Measurements from ENCODE around the gene BTG1. TPM values are rescaled to one million over a fixed set of nuclear protein-coding genes. Genes with fewer than 3 reads are reported as not detected.

BTG1 gene
- total RNA-seq, 1 experiment from 2014 or later = 26.7 TPM

GRCh38 chr12:92109613-92110012 lies 36.0 kb downstream of the BTG1 start:
- CTCF ChIA-PET = no interaction called here
- H3K27ac Mint-ChIP-seq = no peak overlapping the region
- DNase-seq (ENCODE audit: low spot score) (no peak), ATAC-seq (no peak)
- H3K4me3 Mint-ChIP-seq = no peak overlapping the region
- no peaks in the 10 kb centered on the region for H3K36me3 Mint-ChIP-seq
- H3K27me3 Mint-ChIP-seq (ENCODE audit: low read depth) = no peaks in the 10 kb centered on the region
- peaks cover 64% of the 10 kb centered on the region for H3K4me1 Mint-ChIP-seq
- TF ChIP-seq ZNF219 (CRISPR knock-in tag; IDR thresholded peaks at IDR 0.05; ENCODE audit: borderline replicate concordance) (no peak), GABPB1 (CRISPR knock-in tag; IDR thresholded peaks at IDR 0.05) (no peak), IRF2 (CRISPR knock-in tag; IDR thresholded peaks at IDR 0.05; ENCODE audit: borderline replicate concordance, low read depth) (no peak)
- POLR2A ChIA-PET = no interaction called here
- no peaks in the 10 kb centered on the region for H3K9me3 Mint-ChIP-seq

GRCh38 chr12:92108651-92109050 lies 37.0 kb downstream of the BTG1 start:
- POLR2A ChIA-PET = interaction anchor here (2.5 kb wide), 1 partner anchor 37 kb away, joined by 17 read pairs; the partner anchor contains the start of gene BTG1
- Mint-ChIP-seq H3K27ac (peak overlapping the region; percentile 41), H3K4me3 (peak overlapping the region; percentile 7; the same call in 1 of the 2 replicates), H3K36me3 (no peaks in the 10 kb centered on the region), H3K9me3 (no peaks in the 10 kb centered on the region), H3K4me1 (peaks cover 64% of the 10 kb centered on the region), H3K27me3 (ENCODE audit: low read depth) (no peaks in the 10 kb centered on the region)
- CTCF ChIA-PET = no interaction called here
- TF ChIP-seq MYBL2 (CRISPR knock-in tag; IDR thresholded peaks at IDR 0.05) = no peak
- DNase-seq (ENCODE audit: low spot score) (no peak), ATAC-seq (peak; percentile 59)

GRCh38 chr12:92107621-92108131 lies 38.0 kb downstream of the BTG1 start:
- ATAC-seq = peak; percentile 60
- CTCF ChIA-PET = interaction anchor here (0.7 kb wide), 1 partner anchor 179 kb away, joined by 3 read pairs; no protein-coding TSS in a partner anchor
- Mint-ChIP-seq H3K36me3 (no peaks in the 10 kb centered on the region), H3K27me3 (ENCODE audit: low read depth) (no peaks in the 10 kb centered on the region), H3K4me1 (peaks cover 64% of the 10 kb centered on the region), H3K27ac (peak overlapping the region; percentile 97), H3K9me3 (no peaks in the 10 kb centered on the region), H3K4me3 (peak overlapping the region; percentile 41)
- POLR2A ChIA-PET = interaction anchor here (0.6 to 2.5 kb wide), 2 partner anchors 18 to 38 kb away, joined by 3 to 17 read pairs; partner anchors contain the start of gene BTG1
- TF ChIP-seq JUN (CRISPR knock-in tag; IDR thresholded peaks at IDR 0.05) (no peak), JAZF1 (CRISPR knock-in tag; IDR thresholded peaks at IDR 0.05) (no peak), E2F4 (CRISPR knock-in tag; IDR thresholded peaks at IDR 0.05; ENCODE audit: borderline replicate concordance, low read depth) (no peak), RORB (CRISPR knock-in tag; IDR thresholded peaks at IDR 0.05) (no peak)
- peak; percentile 14 for DNase-seq (ENCODE audit: low spot score)

- TF ChIP-seq E2F4 (CRISPR knock-in tag; IDR thresholded peaks at IDR 0.05; ENCODE audit: borderline replicate concordance, low read depth) = no peak
- ChIA-PET POLR2A (interaction anchor here (2.5 kb wide), 1 partner anchor 39 kb away, joined by 17 read pairs; the partner anchor contains the start of gene BTG1), CTCF (interaction anchor here (0.7 to 1.9 kb wide), 3 partner anchors 37 to 180 kb away, joined by 3 to 5 read pairs (median 4); partner anchors contain the start of gene BTG1)
- peaks cover 65% of the 10 kb centered on the region for H3K4me1 Mint-ChIP-seq
- peak; percentile 37 for ATAC-seq
- DNase-seq (ENCODE audit: low spot score) = no peak
- no peaks in the 10 kb centered on the region for H3K36me3 Mint-ChIP-seq
- H3K9me3 Mint-ChIP-seq = no peaks in the 10 kb centered on the region
- H3K27me3 Mint-ChIP-seq (ENCODE audit: low read depth) = no peaks in the 10 kb centered on the region
- peak overlapping the region; percentile 97 for H3K27ac Mint-ChIP-seq
- H3K4me3 Mint-ChIP-seq = peak overlapping the region; percentile 24
Observed at GRCh38 chr12:92107094-92107493, 38.6 kb downstream of the BTG1 start.

GRCh38 chr12:92105676-92106075 lies 40.0 kb downstream of the BTG1 start:
- no peak for ATAC-seq

More at GRCh38 chr12:92105676-92106075, 40.0 kb downstream of the BTG1 start:
- Mint-ChIP-seq H3K4me1 (peaks cover 63% of the 10 kb centered on the region), H3K36me3 (no peaks in the 10 kb centered on the region), H3K4me3 (no peak overlapping the region), H3K9me3 (no peaks in the 10 kb centered on the region), H3K27me3 (ENCODE audit: low read depth) (no peaks in the 10 kb centered on the region), H3K27ac (no peak overlapping the region)
- TF ChIP-seq IRF2 (CRISPR knock-in tag; IDR thresholded peaks at IDR 0.05; ENCODE audit: borderline replicate concordance, low read depth) (no peak), IRF1 (CRISPR knock-in tag; IDR thresholded peaks at IDR 0.05) (no peak), SMAD3 (CRISPR knock-in tag; IDR thresholded peaks at IDR 0.05; ENCODE audit: borderline replicate concordance) (no peak), NR2C2 (CRISPR knock-in tag; IDR thresholded peaks at IDR 0.05) (no peak), ATF2 (CRISPR knock-in tag; IDR thresholded peaks at IDR 0.05; ENCODE audit: borderline replicate concordance, low read depth) (no peak), JAZF1 (CRISPR knock-in tag; IDR thresholded peaks at IDR 0.05) (no peak)
- POLR2A ChIA-PET = no interaction called here
- no peak for DNase-seq (ENCODE audit: low spot score)
- CTCF ChIA-PET = interaction anchor here (1.9 kb wide), 1 partner anchor 38 kb away, joined by 5 read pairs; no protein-coding TSS in a partner anchor
